GM12878 (cell line): ENCODE results near the gene PTPN13. TPM values are rescaled to one million over a fixed set of nuclear protein-coding genes. Genes with fewer than 3 reads are reported as not detected.

Experiments used
- BACH1 ChIP-seq: fragments of 450-650 bp; IDR thresholded peaks from 2 replicates; pipeline ENCODE4 v1.6.1; 2017; ENCODE audit warnings: mild to moderate bottlenecking, borderline replicate concordance
- ETV6 ChIP-seq, 2 experiments: fragments of 450-650 bp in 1 of 2; IDR thresholded peaks in 1 of 2; conservative IDR thresholded peaks in 1 of 2; 2 replicates each; pipeline ENCODE4 v1.6.1; 2014; ENCODE audit warnings: antibody characterized with exemption in 1 of 2, borderline replicate concordance in 1 of 2, low read depth in 1 of 2, mild to moderate bottlenecking in 1 of 2, moderate library complexity in 1 of 2
- FOS ChIP-seq: IDR thresholded peaks from 3 replicates; pipeline ENCODE4 v1.6.1; 2011; ENCODE audit warnings: borderline replicate concordance; ENCODE audit not compliant: insufficient read length; ENCODE audit errors: extremely low read depth
- FOXM1 ChIP-seq: IDR thresholded peaks from 2 replicates; pipeline ENCODE4 v1.6.1; 2012; ENCODE audit warnings: low read depth, mild to moderate bottlenecking, inconsistent platforms, low read length, moderate library complexity
- GATAD2B ChIP-seq: fragments of 450-650 bp; conservative IDR thresholded peaks from 2 replicates; pipeline ENCODE4 v1.6.1; 2017; ENCODE audit warnings: low read depth, mild to moderate bottlenecking, moderate library complexity
- HDGF ChIP-seq: fragments of 450-650 bp; IDR thresholded peaks from 2 replicates; pipeline ENCODE4 v1.6.1; 2016; ENCODE audit warnings: antibody characterized with exemption
- IKZF2 ChIP-seq, 2 experiments: fragments of 450-650 bp; IDR thresholded peaks; 2 replicates each; pipeline ENCODE4 v1.6.1; 2017; ENCODE audit warnings: mild to moderate bottlenecking in 2 of 2, moderate library complexity in 2 of 2
- KDM1A ChIP-seq: fragments of 200-600 bp; sonication (generic); IDR thresholded peaks from 2 replicates; pipeline ENCODE4 v1.6.1; 2016; ENCODE audit warnings: borderline replicate concordance
- MTA3 ChIP-seq: IDR thresholded peaks from 2 replicates; pipeline ENCODE4 v1.6.1; 2012; ENCODE audit warnings: low read length, inconsistent platforms, borderline replicate concordance
- MXI1 ChIP-seq: fragments of 150-350 bp; IDR thresholded peaks from 2 replicates; pipeline ENCODE4 v1.6.1; 2011; ENCODE audit warnings: low read depth, mild to moderate bottlenecking, inconsistent platforms, low read length, improper control_type of control experiment
- NFYB ChIP-seq: IDR thresholded peaks from 2 replicates; pipeline ENCODE4 v1.6.1; 2011; ENCODE audit warnings: low read depth, mild to moderate bottlenecking, low read length, improper control_type of control experiment, moderate library complexity; ENCODE audit not compliant: insufficient read depth
- NR2F1 ChIP-seq: fragments of 450-650 bp; conservative IDR thresholded peaks from 2 replicates; pipeline ENCODE4 v1.6.1; 2017; ENCODE audit warnings: mild to moderate bottlenecking
- POLR2AphosphoS5 ChIP-seq: IDR thresholded peaks from 2 replicates; pipeline ENCODE4 v1.6.1; 2011; ENCODE audit warnings: mild to moderate bottlenecking, low read length, inconsistent platforms
- RB1 ChIP-seq: fragments of 450-650 bp; formaldehyde crosslinking; IDR thresholded peaks from 2 replicates; pipeline ENCODE4 v1.6.1; 2017; ENCODE audit warnings: mild to moderate bottlenecking, borderline replicate concordance
- RFX5 ChIP-seq: IDR thresholded peaks from 2 replicates; pipeline ENCODE4 v1.6.1; 2011; ENCODE audit warnings: low read depth, low read length, improper control_type of control experiment
- SMAD5 ChIP-seq: IDR thresholded peaks from 2 replicates; pipeline ENCODE4 v1.6.1; 2016; ENCODE audit warnings: antibody characterized with exemption, low read depth
- TCF12 ChIP-seq: IDR thresholded peaks from 2 replicates; pipeline ENCODE4 v1.6.1; 2011; ENCODE audit warnings: low read depth, mild to moderate bottlenecking, low read length
- ZNF207 ChIP-seq: fragments of 450-650 bp; IDR thresholded peaks from 2 replicates; pipeline ENCODE4 v1.6.1; 2014; ENCODE audit warnings: antibody characterized with exemption, mild to moderate bottlenecking, borderline replicate concordance
- ZNF622 ChIP-seq: fragments of 450-650 bp; IDR thresholded peaks from 2 replicates; pipeline ENCODE4 v1.6.1; 2017; ENCODE audit warnings: mild to moderate bottlenecking, inconsistent platforms
- polyA plus RNA-seq, 11 experiments: library from polyadenylated mRNA; depleted of rRNA in 4 of 11; unstranded in 6 of 11; stranded (reverse) in 5 of 11; fragments of >200 nt; fragmentation: Nextera tagmentation in 4 of 11; fragmentation: Illumina TruSeq in 1 of 11; extraction: Ambion mirVana in 4 of 11; extraction: Trizol in 1 of 11; gene quantifications; 1 replicate in 1 of 11; 2 replicates in 10 of 11; pipeline versions ENCODE4 v1.2.1 to v1.2.3, GENCODE V29; 2011 to 2016; ENCODE audit warnings: inconsistent platforms in 2 of 11, missing spikeins in 2 of 11, low read depth in 1 of 11
- total RNA-seq, 4 experiments: library from RNA; depleted of rRNA in 3 of 4; stranded (reverse); fragments of >200 nt in 3 of 4; fragmentation: Illumina TruSeq in 1 of 4; extraction: Trizol in 1 of 4; gene quantifications; 2 replicates each; pipeline versions ENCODE4 v1.2.1 to v1.2.3, GENCODE V29; 2013 to 2021
- TF ChIP-seq, protein P1 (sequence below): IDR thresholded peaks from 2 replicates; pipeline ENCODE4 v1.6.1; 2011; ENCODE audit warnings: mild to moderate bottlenecking, low read depth, low read length, moderate library complexity; ENCODE audit not compliant: insufficient replicate concordance
- TF ChIP-seq, protein P2 (sequence below): fragments of 450-650 bp; IDR thresholded peaks from 2 replicates; pipeline ENCODE4 v1.6.1; 2017; ENCODE audit warnings: low read depth, mild to moderate bottlenecking, moderate library complexity
- TF ChIP-seq, protein P3 (sequence below): fragments of 450-650 bp; formaldehyde crosslinking; IDR thresholded peaks from 2 replicates; pipeline ENCODE4 v1.4.0; 2020; ENCODE audit warnings: mild to moderate bottlenecking, moderate library complexity
- TF ChIP-seq, protein P4 (sequence below): fragments of 150-350 bp; IDR thresholded peaks from 2 replicates; pipeline ENCODE4 v1.6.1; 2014; ENCODE audit warnings: mild to moderate bottlenecking, low read depth, low read length

PTPN13 gene
- total and polyA plus RNA-seq, 10 of the 15 experiments (the other 5 are each of a cell fraction or from before 2014, with no cell fraction given): 8.5 to 69.4 (median 33.9) TPM

DNA sequence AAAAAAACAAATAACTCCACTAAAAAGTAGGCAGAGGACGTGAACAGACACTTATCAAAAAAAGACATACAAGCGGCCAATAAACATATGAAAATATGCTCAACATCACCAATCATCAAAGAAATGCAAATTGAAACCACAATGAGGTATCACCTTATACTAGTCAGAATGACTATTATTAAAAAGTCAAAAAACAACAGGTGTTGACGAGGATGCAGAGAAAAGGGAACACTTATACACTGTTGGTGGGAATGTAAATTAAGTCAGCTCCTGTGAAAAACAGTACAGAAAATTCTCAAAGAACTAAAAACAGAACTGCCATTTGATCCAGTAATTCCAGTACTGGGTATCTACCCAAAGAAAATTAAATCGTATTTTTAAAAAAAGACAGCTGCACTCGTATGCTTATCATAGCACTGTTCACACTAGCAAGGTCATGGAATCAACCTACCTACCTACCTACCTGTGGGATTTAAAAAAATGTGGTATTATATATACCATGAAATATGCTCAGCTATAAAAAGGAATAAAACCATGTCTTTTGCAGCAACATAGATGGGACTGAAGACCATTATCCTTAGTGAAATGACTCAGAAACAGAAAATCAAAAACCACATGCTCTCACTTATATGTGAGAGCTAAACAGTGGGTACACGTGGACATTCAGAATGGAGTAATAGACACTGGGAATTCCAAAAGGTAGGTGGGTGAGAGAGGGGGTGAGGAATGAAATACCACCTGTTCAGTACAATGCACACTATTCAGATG is 24.8 kb upstream of the PTPN13 start (continued):
- TF ChIP-seq, protein P1, sequence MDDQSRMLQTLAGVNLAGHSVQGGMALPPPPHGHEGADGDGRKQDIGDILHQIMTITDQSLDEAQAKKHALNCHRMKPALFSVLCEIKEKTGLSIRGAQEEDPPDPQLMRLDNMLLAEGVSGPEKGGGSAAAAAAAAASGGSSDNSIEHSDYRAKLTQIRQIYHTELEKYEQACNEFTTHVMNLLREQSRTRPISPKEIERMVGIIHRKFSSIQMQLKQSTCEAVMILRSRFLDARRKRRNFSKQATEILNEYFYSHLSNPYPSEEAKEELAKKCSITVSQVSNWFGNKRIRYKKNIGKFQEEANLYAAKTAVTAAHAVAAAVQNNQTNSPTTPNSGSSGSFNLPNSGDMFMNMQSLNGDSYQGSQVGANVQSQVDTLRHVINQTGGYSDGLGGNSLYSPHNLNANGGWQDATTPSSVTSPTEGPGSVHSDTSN: no peak
- TF ChIP-seq KDM1A (no peak), BACH1 (no peak), RB1 (no peak), ETV6 (conservative IDR thresholded peaks at IDR 0.05 in 1 of 2, IDR thresholded peaks at IDR 0.05 in 1 of 2; ENCODE audit: borderline replicate concordance in 1 of 2, low read depth in 1 of 2) (0 out of 4 replicates have a peak, but pooled peaks of 1 of the 2 experiments have one; percentile 15), TCF12 (no peak), SMAD5 (no peak), FOXM1 (peak; percentile 75; the same call in 1 of the 2 replicates), MXI1 (no peak), ZNF622 (no peak), FOS (no peak), GATAD2B (peak; percentile 73), HDGF (no peak; the same call in 1 of the 2 replicates), RFX5 (no peak), NFYB (no peak), NR2F1 (no peak), ZNF207 (no peak), IKZF2 (IDR thresholded peaks at IDR 0.05) (peak; percentile 83 to 89), POLR2AphosphoS5 (no peak), MTA3 (no peak; the same call in 1 of the 2 replicates)
- TF ChIP-seq, protein P2, sequence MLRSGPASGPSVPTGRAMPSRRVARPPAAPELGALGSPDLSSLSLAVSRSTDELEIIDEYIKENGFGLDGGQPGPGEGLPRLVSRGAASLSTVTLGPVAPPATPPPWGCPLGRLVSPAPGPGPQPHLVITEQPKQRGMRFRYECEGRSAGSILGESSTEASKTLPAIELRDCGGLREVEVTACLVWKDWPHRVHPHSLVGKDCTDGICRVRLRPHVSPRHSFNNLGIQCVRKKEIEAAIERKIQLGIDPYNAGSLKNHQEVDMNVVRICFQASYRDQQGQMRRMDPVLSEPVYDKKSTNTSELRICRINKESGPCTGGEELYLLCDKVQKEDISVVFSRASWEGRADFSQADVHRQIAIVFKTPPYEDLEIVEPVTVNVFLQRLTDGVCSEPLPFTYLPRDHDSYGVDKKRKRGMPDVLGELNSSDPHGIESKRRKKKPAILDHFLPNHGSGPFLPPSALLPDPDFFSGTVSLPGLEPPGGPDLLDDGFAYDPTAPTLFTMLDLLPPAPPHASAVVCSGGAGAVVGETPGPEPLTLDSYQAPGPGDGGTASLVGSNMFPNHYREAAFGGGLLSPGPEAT: peak; percentile 56
- TF ChIP-seq, protein P3, sequence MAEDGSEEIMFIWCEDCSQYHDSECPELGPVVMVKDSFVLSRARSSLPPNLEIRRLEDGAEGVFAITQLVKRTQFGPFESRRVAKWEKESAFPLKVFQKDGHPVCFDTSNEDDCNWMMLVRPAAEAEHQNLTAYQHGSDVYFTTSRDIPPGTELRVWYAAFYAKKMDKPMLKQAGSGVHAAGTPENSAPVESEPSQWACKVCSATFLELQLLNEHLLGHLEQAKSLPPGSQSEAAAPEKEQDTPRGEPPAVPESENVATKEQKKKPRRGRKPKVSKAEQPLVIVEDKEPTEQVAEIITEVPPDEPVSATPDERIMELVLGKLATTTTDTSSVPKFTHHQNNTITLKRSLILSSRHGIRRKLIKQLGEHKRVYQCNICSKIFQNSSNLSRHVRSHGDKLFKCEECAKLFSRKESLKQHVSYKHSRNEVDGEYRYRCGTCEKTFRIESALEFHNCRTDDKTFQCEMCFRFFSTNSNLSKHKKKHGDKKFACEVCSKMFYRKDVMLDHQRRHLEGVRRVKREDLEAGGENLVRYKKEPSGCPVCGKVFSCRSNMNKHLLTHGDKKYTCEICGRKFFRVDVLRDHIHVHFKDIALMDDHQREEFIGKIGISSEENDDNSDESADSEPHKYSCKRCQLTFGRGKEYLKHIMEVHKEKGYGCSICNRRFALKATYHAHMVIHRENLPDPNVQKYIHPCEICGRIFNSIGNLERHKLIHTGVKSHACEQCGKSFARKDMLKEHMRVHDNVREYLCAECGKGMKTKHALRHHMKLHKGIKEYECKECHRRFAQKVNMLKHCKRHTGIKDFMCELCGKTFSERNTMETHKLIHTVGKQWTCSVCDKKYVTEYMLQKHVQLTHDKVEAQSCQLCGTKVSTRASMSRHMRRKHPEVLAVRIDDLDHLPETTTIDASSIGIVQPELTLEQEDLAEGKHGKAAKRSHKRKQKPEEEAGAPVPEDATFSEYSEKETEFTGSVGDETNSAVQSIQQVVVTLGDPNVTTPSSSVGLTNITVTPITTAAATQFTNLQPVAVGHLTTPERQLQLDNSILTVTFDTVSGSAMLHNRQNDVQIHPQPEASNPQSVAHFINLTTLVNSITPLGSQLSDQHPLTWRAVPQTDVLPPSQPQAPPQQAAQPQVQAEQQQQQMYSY (CRISPR knock-in tag): no peak
- TF ChIP-seq, protein P4, sequence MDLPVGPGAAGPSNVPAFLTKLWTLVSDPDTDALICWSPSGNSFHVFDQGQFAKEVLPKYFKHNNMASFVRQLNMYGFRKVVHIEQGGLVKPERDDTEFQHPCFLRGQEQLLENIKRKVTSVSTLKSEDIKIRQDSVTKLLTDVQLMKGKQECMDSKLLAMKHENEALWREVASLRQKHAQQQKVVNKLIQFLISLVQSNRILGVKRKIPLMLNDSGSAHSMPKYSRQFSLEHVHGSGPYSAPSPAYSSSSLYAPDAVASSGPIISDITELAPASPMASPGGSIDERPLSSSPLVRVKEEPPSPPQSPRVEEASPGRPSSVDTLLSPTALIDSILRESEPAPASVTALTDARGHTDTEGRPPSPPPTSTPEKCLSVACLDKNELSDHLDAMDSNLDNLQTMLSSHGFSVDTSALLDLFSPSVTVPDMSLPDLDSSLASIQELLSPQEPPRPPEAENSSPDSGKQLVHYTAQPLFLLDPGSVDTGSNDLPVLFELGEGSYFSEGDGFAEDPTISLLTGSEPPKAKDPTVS: no peak
